Fibroblast of upper back skin (primary cell): ENCODE measurements around the gene RDH5.

ENCODE experiments used
- DNase-seq: peaks from one replicate; pipeline ENCODE4 v3.0.0-alpha.2; 2013

Gene RDH5

DNA sequence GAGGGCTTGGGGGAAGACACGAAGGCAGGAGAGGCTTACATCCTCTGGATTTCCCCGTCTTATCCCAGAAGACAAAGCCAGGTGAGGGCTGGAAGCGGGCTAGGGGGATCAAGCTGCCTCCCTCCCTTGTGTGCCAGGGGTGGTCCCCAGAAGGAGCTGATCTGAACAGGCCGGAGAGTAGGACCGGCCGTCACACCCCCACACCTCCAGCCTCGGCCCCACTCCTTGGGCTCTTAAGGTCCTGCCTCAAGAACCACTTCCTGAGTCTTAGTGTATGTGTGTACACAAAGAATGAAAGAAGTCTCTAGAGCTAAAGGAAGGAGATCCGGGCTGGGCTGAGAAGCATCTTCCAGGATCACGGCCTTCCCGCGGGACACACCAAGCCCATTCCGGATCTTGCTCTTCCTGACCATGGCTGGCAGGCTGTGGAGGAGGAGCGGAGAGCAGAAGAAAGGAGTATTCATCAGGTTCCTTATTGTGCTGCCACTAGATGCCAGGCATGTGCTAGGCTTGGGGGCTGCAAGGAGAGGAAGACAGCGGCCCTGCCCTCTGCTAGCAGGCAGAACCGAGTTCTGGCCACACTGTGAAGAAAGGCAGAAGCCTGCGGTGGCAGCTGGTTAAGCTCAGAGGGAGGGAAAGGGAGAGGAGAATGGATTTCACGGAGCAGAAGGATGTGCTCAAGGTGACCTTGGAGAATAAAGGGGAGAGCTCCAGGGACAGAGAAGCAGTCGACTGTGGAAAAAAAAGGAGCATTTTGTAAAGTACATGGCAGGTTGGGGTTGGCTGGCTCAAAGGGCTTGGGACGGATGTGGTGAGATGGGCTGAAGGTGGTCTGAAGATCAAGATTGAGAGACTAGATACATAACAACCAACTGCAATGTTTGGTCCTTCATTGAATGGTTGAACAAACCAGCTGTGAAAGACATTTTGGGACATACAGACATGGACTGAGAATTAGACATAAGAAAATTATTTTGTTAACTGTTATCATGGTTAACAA is 9.9 kb downstream of the RDH5 start:
- peak; percentile 58 for DNase-seq

DNA sequence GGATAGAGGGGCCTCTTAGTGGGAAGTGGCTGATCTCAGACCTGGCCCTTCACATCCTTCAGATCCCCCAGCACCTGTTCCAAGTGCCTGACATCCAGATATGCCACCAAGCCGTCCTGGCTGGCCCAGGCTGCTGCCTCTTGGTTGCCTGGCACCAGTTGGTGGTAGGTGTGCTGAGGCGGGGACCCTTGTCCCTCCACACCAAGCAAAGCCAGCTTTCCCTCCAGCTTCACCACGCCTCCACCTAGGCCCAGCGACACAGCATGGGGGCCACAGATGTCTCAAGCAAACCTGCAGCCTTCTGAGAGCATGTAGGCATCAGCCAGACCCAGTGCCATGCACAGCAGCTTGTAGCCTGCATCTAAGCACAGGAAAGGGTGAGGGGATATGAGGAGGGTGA is 12.1 kb downstream of the RDH5 start:
- no peak for DNase-seq

DNA sequence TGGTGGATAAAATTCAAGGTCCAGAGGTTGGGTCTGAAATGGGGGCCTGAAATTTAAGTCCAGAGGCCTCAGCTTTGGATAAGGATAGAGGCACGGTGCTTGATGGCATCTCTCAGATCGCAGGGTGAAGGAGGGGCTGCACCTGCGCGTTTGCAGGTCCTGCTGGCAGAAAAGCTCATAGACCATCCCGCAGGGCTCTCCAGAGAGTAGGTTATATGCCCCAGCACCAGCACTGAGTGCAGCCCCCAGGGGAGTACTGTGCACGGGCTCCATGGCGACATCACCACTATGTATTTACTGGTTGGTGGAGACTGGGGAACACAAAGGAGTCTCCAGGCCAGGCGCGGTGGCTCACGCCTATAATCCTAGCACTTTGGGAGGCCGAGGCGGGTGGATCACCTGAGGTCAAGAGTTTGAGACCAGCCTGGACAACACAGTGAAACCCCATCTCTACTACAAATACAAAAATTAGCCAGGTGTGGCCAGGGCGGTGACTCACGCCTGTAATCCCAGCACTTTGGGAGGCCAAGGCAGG is 12.9 kb downstream of the RDH5 start:
- DNase-seq: no peak

DNA sequence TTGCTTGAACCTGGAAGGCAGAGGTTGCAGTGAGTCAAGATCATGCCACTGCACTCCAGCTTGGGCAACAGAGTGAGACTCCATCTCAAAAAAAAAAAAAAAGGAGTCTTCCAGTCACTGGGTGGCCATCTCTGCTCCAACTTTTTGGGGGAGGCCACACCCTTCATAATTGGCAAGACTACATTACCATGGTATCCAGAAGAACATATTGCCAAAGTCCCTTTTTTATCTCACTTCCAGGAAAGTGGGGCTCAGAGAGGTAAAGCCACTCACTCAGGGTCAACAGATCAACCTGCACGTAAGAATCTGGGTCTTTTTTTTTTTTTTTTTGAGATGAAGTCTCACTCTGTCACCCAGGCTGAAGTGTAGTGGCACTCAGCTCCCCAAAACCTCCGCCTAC is 13.7 kb downstream of the RDH5 start:
- no peak for DNase-seq

DNA sequence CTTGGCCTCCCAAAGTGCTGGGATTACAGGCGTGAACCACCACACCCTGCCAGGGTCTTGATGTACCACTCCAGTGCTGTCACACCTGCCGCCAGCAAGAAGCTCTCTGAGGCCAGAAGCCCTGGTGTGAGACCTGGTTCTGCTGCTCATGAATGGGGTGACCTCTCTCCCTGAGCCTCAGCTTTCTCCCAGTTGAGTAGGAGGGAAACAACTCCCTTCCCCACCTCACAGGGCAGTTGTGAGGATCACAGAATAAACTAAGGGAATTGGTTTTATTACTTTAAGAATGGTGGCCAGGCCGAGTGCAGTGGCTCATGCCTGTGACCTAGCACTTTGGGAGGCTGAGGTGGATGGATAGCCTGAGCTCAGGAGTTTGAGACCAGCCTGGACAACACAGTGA is 14.4 kb downstream of the RDH5 start:
- DNase-seq: no peak

DNA sequence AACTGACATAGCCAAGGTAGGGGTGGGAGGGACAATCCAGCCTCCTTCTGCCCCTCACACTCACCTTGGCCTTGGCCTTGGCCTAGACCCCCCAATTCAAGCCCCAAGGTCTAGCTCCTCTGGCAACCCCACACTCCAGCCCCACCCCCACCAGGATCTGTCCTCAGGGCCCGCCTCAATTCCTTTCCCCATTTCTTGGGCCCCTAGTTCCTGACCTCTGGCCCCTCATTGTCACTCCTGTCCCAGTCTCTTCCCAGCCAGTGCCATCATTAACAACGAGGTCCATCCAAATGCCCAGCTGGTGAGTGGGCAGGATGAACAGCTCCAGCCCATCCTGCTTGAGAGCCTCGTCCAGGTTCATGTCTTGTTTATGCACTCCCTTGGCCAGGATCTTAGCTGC is 15.9 kb downstream of the RDH5 start:
- DNase-seq: no peak

DNA sequence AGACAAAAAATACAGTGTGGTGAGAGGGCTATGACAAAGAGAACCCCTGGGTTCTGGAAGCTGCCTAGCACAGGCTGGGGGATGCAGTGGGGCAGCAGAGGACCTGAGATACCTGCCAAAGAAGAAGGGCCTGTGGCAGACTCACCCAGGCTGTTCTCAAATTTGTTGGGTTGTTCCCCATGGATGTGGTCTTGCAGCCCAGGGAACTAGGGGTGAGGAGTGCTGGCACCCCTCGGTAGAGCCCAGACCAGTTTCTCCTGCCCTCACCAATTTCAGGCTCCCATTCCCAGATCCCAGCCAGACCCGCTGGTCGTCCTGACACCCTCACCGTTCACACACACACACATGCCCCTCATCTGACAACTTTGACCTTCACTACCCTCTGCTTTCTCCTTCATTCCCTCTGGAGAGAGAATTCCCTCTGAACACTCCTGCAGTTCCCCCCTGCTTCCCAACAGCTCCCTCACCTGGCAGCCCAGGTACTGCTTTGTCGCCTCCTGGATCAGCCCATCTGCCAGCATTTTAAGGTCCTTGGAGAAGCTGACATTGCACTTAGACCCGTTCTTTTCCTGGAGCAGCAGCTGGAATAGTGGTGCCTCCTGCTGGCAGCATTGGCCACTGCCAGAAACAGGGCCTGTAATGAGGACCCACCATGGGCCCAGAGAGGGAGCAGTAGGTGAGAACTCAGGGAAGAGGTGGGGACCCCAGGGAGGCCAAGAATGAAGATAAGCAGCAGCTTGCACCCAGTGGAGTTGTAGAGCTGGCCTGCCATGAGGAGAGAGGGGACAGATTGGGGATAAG is 16.8 kb downstream of the RDH5 start:
- peak; percentile 66 for DNase-seq

DNA sequence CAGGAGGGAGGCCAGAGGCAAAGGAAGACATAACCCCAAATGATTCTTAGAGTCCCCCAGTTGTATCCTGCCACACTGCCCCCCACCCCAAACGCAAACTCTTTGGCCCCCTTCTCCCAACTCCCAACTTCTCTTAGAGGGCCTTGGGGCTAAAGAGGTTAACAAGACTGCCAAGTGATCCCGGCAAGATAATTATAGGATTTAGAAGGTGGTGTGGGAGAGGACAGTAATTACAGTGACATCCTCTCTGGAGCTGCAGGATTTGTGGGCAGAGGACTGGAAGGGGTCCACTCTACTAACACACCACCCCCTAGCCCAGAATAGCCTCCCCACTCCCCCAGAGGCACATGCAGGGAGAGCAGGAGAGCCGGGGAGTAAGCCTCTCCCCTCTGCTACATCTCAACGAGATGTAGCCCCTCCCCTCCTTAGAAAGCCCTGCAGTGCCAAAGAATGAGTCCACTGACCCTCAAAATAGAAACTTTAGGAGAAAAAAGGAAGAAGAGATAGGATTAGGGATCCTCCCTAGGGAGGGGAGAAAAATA is 17.5 kb downstream of the RDH5 start:
- no peak for DNase-seq

DNA sequence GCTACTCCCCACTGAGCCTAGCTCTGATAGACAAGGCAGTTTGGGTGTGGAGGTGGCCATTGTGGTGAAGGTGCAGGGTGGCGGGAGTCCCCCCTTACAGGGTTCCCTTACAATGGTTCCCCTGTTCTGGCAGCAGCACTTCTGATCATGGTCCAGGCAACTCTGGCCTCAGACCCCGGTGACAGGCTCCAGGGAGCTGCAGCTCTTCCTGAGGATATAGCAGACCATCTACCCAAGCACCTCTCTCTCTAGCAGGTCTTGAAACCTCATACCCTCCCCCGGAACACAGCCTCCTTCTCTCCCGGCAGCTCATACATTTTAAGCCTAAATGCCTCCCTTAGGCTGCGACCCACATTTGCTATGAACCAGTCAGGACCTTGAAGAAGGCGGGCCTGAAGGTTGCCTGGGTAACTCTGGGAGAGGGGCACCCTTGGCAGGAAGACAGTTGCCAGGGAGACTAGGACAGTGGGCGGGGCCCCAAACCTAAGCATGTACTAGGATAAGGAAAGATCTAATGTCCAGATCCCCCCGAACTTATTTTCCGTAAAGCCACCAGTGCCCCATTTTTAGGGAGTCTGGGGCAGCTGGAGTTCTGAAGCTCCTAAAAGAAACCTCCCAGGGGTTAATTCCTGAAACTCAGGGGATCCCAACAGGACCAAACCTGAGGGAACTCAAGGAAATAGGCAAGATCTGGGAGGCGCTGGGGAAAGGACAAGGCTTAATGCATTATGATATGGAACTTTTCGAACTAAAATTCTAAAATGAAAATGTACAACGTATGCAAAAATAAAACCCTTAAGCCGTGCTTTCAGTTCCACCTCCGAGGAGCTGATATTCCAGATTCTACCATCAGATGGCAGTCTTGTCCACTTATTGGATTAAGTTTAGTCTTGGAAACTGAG is 18.2 kb downstream of the RDH5 start:
- peak; percentile 87 for DNase-seq

DNA sequence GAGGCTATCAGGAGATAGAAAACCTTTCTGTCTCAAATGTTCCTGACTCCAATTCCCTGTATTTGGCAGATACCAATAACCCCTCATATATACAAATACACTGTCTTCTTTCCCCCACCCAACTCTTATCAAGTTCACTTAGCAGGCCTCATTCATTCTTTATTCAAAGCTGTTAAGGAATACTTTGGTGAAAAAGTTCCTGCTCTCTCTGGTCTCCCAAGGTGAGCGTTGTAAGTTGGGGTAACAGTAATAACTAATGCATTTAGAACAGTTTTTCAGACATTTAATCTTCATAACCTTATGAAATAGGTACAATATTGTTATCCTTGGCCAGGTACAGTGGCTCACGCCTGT is 18.8 kb downstream of the RDH5 start:
- DNase-seq: no peak

DNA sequence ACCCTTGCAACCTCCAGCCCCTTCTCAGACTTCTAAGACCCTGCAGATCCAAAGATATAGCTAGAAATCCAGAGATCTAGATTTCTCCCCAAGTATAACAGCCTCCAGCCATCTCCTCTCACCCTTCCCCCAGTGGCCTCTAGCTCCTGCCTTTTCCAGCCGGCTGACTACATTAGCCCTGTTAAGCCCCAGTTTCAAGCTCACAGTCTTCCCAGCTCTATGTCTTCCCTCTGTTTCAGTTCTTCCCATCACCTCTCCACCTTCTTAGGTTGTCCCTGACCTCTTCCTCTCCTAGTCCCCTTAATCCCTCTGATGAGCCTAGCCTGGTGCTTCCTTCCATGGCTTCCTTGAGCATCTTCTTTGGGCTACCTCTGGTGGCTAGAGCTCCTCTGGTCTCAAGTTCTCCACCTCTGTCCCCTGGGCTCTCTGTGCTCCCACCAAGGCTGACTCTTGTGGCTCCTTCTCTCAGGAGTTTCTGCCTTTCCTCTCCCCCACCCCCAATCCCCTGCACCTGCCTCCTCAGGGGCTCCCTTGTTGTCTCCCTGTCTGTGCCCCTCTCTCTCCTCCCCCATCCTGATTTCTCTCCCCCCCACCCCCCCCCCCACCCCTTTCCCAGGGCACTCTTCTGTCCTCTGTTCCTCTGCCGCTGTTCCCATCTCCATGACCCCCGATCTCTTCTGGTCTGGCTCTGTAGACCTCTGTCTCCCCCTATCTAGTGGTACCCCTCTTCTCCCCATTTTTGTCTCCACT is 21.9 kb downstream of the RDH5 start:
- no peak for DNase-seq

DNA sequence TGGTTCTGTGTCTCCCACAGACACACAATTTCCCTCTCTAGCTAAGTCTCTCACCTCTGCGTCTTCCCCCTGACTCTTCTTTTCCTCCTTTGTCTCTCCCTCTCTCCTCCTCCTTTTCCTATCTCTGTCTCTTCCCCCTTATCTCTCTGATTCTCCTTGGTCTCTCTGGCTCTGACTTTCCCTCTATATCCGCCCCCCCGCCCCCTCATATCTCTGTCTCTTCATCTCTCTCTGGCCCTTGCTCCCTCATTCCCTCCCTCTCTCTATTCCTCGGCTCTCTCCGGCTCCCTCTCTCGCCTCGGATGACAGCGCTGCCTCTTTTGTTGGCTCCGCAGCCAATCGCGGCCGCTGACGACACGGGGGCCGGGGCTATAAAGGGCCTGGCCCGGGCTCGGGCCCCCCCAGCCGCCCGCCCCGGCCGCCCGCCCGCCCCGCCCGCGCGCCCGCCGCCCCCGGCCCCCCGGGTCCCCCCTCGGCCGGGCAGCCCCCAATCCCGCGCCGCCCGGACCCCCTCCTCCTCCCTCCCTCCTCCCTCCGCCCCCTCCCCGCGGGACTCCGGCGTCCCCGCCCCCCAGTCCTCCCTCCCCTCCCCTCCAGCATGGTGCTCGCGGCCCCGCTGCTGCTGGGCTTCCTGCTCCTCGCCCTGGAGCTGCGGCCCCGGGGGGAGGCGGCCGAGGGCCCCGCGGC is 22.7 kb downstream of the RDH5 start, which contains the start of gene GDF11:
GDF11 (plus strand) TSS at position 404 of the 687 bp plus-strand sequence; CDS start at position 599, 195 bp downstream.
- DNase-seq: peak; percentile 79

DNA sequence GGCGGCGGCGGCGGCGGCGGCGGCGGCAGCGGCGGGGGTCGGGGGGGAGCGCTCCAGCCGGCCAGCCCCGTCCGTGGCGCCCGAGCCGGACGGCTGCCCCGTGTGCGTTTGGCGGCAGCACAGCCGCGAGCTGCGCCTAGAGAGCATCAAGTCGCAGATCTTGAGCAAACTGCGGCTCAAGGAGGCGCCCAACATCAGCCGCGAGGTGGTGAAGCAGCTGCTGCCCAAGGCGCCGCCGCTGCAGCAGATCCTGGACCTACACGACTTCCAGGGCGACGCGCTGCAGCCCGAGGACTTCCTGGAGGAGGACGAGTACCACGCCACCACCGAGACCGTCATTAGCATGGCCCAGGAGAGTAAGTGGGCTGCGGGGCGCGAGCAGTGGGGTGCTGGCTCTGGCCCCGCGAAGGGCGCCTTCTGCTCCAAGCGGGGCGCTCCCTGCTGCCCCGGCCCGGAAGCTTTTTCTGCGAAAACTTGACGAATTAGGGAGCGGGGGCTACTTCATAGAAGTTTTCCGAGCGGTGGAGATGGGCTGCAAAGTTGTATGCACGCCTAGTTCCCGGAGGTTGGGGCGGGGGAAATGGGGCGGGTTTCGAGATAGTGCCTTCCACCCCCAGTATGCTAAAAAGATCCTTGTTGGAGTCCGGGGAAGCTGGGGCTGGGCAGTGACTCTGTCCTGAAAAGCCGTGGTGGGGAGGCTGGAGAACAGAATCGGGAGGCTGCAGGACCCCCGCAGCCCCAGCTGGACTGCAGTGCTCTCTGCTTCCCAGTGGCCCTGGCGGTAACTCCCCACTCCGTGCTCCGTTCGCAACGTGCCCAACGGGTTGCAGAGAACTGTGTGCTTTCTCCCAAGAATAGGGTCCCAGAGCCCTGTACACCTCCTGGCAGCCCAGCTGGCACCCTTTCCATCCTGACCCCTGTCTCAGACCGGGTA is 23.5 kb downstream of the RDH5 start:
- DNase-seq: peak; percentile 56

DNA sequence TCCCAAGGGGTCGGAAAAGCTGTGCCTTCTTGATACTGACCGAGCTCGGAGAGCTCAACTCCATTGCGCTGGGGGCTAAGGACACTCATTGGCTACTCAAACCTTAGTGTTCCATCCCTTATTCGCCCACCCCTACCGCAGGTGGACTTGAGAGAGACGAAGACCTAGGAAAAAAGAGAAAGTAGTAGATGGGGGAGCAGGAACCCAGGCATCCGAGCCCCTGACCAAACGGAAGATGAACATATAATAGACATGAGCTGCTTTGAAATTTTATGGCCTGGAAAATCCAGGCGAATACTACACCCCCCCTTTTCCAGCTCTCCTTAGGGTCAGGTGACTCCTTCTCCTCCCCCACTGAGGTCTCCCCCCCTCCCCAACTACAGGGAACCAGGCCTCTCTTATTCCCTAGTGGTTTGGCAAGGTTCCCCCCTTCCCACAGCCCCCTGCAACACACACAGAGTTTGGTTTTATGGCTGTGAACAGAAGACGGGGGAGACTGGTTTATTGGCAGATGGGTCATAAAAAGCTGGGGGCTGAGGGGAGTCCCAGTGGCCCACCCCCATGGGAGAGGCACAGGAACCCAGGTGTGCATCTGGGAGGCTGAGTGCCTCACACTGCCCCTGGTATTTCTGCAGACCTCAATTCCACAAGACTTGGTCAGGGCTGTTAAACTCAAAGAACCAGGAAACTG is 24.3 kb downstream of the RDH5 start:
- no peak for DNase-seq

DNA sequence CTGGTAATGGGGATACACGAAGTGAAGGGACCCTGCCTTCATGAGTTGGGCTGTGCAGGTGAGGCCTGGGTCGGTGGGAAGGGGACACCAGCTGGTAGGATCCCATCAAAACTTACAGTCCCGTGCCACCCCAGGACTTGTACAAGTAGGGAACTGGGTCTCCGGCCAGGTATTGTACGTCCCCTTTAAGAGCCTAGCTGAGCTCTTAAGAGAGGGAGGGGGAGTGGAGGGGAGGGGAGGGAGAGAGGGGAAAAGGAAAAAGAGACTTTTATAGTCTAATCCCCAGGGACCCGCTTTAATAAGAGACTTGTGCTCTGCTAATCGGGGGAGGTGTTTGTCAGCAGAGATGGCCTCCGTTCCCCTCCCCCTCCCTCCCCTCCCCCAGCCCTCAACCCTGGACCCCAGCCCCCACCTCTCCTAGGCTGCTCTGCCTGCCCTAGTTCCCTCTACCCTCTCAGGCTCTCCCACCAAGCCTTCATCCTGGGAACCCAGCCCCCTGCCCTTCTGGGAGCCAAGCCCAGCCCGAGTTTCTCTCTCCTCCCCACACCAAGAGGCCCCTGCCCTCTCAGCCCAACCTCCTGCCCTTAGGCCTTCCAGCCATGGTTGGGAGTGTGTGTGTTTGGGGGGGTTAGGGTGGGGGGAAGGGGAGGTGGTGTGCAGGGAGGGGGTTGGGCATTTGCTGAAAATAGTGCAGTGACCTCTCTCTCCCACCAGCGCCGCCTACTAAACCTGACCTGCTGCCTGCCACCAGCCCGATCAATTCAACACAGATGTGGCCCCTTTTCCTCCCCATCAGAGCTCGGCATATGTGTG is 25.4 kb downstream of the RDH5 start:
- peak; percentile 57 for DNase-seq

DNA sequence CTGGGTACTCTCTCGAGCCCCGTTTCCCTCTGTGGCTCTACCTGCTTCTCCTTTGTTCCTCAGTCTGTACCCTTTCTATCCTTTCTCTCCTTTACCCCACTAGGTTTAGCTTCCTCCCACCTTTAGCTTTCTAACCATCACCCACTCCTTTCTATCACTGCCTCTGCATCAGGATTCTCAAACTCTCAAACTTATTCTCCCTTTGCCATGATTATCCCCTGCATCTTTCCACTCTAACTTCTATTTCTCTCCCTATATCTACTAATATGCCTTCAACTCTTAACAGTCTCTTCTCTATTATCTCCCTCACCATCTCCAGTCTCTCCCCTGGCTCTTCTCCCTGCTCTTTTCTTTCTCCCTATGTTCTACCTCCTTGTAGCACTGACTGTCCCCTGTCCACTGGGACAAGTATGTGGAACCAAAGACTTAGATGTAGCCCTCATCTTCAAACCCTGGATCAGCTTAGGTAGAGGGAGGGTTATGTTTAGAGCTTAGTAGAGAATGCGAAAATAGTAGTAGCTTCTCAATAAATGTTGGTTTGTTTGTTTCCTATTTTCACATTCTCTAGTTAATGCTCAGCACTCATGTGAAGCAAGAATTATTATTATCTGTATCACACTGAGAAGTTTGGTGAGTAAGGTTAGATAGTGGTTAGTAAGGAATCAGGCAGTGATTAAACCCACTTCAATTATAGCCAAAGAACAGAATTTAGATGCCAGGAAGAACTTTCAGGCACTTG is 26.1 kb downstream of the RDH5 start:
- no peak for DNase-seq

DNA sequence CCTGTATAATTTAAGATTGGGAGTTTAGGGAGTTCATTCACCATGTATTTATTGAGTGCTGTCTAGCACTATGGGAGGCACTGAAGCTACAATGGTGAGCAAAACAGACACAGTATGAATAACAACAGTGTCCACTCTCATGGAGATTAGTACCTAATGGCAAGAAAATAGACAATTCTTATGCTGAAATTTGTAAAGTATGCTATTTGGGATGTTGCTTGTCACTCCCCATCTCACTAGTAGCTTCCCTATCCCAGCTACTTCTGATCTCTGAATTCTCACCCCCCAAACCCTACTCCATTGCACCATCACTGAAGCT is 26.7 kb downstream of the RDH5 start:
- no peak for DNase-seq
